GM18517 (cell line): ENCODE results near the gene MDP1.

Experiments
- ATAC-seq: cut with Tn5 transposase; IDR thresholded peaks from one replicate; pipeline ENCODE4 v1.9.1; 2021; ENCODE audit warnings: mild to moderate bottlenecking, moderate library complexity; ENCODE audit not compliant: unreplicated experiment

The MDP1 gene

DNA sequence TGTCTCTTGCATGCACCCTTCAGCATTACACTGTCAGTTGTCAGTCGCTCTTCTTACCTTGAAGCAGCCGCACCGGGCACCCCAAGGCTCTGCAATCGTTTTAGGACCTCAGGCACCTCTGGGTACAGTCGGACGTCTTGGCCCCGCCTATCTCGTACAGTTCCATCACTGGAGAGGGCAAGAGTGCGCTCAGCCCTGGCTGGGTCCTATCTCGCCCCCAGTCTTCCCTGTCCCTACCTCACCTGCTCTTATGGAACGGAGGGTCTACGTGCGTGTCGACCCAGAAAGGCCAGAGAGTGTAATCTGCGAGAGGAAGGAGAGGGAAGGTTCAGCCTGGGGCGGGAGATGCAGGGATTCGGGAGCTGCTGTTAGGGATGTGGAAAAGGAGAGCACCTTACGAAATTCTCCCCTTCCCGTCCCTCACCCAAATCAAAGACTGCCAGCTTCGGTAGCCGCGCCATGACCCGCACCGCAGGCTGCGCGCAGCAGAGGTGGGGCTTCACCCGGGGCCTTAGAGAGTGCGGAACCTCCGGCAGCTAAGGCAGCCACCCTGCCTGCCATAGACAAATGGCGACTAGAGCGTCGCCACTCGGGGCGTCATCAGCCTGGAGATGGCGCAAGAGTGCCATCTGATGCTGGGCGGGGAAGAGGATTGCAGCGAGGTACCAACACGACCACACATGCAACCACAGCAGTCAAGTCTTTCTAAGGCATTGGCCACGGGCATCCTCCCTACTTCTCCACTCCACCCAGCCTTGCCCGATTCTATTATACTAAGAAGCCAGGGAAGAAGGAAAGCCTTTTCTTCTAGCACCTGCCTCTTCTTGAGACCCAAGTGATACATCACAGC lies at the start of gene MDP1:
MDP1 (minus strand) TSS at position 572 of the 850 bp plus-strand sequence; CDS start at position 461, 111 bp downstream.
- peak; percentile 48 for ATAC-seq

DNA sequence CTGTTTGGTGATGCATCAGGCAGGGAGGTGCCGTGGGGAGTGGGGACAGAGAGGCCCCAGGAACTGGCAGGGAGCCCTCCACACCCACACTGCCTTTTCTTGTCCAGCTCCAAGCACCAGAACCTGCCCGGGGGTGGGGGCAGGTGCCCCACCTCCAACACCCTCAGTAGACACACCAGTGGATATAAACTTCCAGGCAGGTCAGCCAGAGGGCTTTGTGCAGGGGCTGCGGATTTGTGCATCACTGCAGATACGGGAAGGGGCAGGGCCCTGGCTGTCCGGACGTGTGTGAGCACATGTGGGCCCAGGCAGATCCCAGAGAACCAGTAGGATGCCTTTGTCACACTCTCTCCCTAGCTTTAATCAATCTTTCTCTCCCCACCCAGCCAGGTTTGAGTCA lies 48.4 kb upstream of the MDP1 start:
- no peak for ATAC-seq

GRCh38 chr14:24263848-24264247 lies 48.0 kb upstream of the MDP1 start:
- ATAC-seq: no peak

GRCh38 chr14:24262821-24263733 lies 47.2 kb upstream of the MDP1 start, which contains the start of gene TGM1:
TSS of gene TGM1 (minus strand) at chr14:24263177. CDS start at chr14:24262352, 825 bp downstream.
- no peak for ATAC-seq

- no peak for ATAC-seq
These were observed 46.1 kb upstream of the MDP1 start for GRCh38 chr14:24261969-24262327.

DNA sequence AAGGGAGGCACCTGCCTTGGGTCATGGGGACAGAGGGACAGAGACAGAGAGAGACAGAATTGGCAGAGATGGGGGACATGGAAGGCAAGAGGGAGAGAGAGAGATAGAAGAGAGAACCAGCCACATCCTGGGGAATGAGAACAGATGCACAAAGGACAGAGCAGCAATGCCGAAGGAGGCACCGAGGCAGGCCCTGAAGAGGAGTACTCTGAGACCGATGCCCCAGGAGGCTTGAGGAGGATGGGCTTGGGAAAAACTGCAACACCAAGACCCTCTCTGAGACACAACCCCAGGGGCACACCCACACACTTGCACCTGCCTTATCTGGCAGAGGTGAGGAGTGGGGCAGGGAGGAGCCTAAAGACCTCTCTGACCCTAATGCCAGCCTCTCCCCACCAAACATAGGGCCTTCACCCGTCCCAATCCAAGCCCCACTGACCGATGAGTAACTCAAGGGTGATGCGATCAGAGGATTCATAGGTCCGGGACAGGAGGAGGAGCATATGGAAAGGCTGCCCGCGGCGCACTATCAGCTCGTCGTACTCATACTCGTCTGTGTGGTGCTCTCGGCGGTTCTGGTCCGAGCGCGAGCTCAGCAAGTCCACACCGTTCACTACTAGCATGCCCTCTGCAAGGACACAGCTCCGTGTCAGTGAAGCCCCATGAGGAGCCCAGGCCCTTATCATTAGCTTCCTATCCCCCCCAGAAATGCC lies 45.5 kb upstream of the MDP1 start:
- no peak for ATAC-seq

- no peak for ATAC-seq
These were observed 44.9 kb upstream of the MDP1 start for GRCh38 chr14:24260780-24261157.

- ATAC-seq: no peak
These were observed 44.3 kb upstream of the MDP1 start for GRCh38 chr14:24260026-24260779.

- ATAC-seq: no peak
These were observed 43.6 kb upstream of the MDP1 start for GRCh38 chr14:24259282-24260025.

DNA sequence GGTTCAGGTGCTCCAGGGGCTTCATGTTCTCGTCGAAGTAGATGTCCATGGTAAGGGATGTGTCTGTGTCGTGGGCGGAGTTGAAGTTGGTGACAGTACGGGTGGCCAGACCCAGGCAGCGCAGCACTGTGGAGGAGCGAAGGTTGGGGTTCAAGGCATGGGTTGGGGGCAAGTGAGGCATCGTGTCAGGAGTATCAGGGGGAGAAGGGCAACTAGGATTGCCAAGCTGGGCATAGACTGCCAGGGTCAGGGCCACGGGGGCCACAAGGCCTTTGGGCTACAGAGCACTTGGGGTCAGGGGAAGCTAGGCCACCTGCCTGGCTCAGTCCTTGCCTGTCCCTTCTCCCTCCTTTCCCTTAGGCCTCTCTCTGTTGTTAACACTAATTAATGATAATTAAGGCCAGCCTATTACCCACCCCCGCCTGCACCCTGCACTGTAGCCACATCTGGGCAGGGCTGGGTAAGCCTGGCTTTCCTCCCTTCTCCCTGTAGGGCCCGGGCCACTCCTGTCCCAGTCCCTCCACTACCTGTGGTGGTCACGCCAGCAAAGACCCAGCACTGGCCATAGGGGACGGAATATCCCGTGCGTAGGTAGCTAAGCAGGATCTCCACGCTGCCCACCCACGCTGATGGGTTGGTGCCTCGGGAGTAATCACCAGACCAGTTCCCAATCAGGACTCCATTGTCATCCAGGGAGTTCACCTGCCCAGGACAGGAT lies 42.8 kb upstream of the MDP1 start:
- ATAC-seq: no peak

- no peak for ATAC-seq
These were observed 42.3 kb upstream of the MDP1 start for GRCh38 chr14:24258119-24258518.

- ATAC-seq: no peak
These were observed 41.1 kb upstream of the MDP1 start for GRCh38 chr14:24256960-24257359.

DNA sequence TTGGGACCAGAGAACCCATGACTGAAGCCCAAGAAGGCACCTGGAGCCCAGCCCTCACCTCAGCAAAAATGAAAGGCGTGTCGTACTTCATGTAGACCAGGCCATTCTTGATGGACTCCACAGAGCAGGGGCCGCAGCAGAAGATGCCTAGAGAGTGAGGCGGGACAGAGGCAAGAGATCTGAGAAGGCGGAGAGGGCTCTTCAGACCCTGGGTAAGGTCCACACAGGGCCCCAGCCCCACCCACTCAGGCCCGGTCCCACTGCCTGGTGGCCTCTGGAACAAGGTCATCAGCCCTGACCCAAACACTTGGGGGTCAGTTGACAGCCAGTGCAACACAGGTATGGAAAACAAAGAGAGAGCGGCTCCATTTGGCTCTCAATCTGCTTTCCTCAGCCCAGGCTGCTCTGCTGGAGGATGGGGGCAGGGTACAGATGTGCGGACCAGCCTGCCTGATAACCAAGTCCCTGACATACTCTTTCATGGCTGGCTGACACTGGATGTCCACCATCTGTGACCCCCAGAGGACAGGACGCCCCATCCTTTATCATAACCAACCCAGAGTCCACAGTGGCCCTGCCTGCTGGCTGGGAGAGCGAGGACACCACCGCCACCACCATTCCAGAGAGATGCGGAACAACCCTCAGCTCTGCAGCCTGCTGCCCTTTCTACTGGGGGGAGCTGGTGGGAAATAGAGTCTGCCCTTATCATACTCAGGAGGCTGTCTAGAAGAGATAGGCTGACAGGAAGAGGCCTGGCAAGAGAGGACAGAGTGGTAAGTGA lies 40.3 kb upstream of the MDP1 start:
- no peak for ATAC-seq

DNA sequence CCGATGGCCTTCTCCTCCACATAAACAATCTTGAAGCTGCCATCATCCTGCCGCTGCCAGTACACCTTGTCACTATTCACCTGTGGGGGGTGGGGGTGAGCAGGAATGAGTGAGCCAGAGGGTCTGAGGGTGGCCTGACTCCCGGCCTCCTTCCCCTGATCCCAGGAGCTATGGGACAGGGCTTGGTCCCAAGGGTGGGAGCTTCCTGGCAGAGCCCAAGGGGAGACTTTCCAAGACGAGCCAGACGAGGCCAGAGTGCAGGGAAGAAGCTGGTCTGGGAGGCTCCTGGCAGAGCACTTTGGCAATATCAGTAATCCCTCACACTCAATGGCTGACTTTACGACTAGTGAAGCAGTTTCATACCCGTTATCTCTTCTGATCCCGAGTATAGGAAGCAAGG lies 39.6 kb upstream of the MDP1 start:
- no peak for ATAC-seq

- no peak for ATAC-seq
These were observed 38.9 kb upstream of the MDP1 start for GRCh38 chr14:24254630-24255392.

- no peak for ATAC-seq
These were observed 38.1 kb upstream of the MDP1 start for GRCh38 chr14:24253936-24254335.

- no peak for ATAC-seq
These were observed 36.6 kb upstream of the MDP1 start for GRCh38 chr14:24252289-24253124.
